GM21381 (cell line): ENCODE data around the gene TBC1D3B.
"Not testable (repeated sequence)": the region's sequence is repeated elsewhere in the genome, so short reads cannot be mapped to it uniquely, and the experiment has no call there.

ENCODE experiments used
- ATAC-seq: cut with Tn5 transposase; IDR thresholded peaks from one replicate; pipeline ENCODE4 v1.9.1; 2021; ENCODE audit warnings: mild to moderate bottlenecking, moderate library complexity; ENCODE audit not compliant: unreplicated experiment

TBC1D3B gene

GRCh38 chr17:36176536-36176935, at the start of gene TBC1D3B:
TSS of gene TBC1D3B (minus strand) at chr17:36176636. CDS start at chr17:36175050, 1,586 bp downstream.
- not testable (repeated sequence) for ATAC-seq

GRCh38 chr17:36222967-36223366, 46.5 kb upstream of the TBC1D3B start:
- not testable (repeated sequence) for ATAC-seq

- not testable (repeated sequence) for ATAC-seq
These were observed 45.2 kb upstream of the TBC1D3B start for GRCh38 chr17:36221581-36222100.

GRCh38 chr17:36220737-36221580, 44.5 kb upstream of the TBC1D3B start:
- ATAC-seq, result not testable (repeated sequence)

- ATAC-seq, result not testable (repeated sequence)
These were observed 43.1 kb upstream of the TBC1D3B start for GRCh38 chr17:36219556-36219955.

- not testable (repeated sequence) for ATAC-seq
These were observed 39.2 kb upstream of the TBC1D3B start for GRCh38 chr17:36215406-36216308.

- no peak for ATAC-seq
These were observed 38.5 kb upstream of the TBC1D3B start for GRCh38 chr17:36214918-36215317.

- ATAC-seq, result no peak
These were observed 37.3 kb upstream of the TBC1D3B start for GRCh38 chr17:36213695-36214094.

GRCh38 chr17:36212966-36213365, 36.5 kb upstream of the TBC1D3B start:
- ATAC-seq, result no peak

GRCh38 chr17:36212272-36212605, 35.8 kb upstream of the TBC1D3B start:
- no peak for ATAC-seq

- ATAC-seq, result not testable (repeated sequence)
These were observed 35.2 kb upstream of the TBC1D3B start for GRCh38 chr17:36211484-36212271.

GRCh38 chr17:36210439-36211211, 34.2 kb upstream of the TBC1D3B start, which contains the start of gene CCL4L2:
TSS of gene CCL4L2 (plus strand) at chr17:36211063.
- ATAC-seq, result peak; percentile 64

GRCh38 chr17:36209575-36209974, 33.1 kb upstream of the TBC1D3B start:
- no peak for ATAC-seq

GRCh38 chr17:36207383-36207782, 30.9 kb upstream of the TBC1D3B start:
- not testable (repeated sequence) for ATAC-seq

GRCh38 chr17:36206486-36206821, 30.0 kb upstream of the TBC1D3B start:
- ATAC-seq, result not testable (repeated sequence)

- ATAC-seq, result no peak
These were observed 29.4 kb upstream of the TBC1D3B start for GRCh38 chr17:36205637-36206485.

- ATAC-seq, result no peak
These were observed 28.5 kb upstream of the TBC1D3B start for GRCh38 chr17:36204724-36205500.

- no peak for ATAC-seq
These were observed 26.9 kb upstream of the TBC1D3B start for GRCh38 chr17:36203335-36203734.
